Iris pigment epithelial cell (primary cell): Measurements from ENCODE around the gene GPR32.
"Not testable (repeated sequence)": the region's sequence is repeated elsewhere in the genome, so short reads cannot be mapped to it uniquely, and the experiment has no call there.

Source experiments
- DNase-seq: peaks from one replicate; pipeline ENCODE4 v3.0.0-alpha.2; 2011; ENCODE audit warnings: low read depth

GPR32 gene

DNA sequence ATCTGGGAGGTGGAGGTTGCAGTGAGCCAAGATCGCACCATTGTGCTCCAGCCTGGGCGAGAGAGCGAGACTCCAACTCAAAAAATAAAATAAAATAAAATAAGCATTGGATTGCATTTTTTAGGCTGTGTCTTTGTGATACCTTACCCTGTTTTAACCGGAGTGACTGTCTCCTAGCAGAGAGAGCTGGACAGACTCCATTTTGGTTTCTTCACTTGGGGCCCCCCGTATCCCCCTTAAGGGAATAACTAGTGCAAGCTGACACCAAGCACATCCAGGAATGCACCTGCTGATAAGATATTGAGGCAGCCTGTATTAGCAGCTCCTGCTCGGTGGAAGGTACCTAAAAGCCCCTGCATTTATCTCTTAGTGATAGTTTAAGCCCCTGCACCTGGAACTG lies 20.8 kb upstream of the GPR32 start:
- DNase-seq: no peak

DNA sequence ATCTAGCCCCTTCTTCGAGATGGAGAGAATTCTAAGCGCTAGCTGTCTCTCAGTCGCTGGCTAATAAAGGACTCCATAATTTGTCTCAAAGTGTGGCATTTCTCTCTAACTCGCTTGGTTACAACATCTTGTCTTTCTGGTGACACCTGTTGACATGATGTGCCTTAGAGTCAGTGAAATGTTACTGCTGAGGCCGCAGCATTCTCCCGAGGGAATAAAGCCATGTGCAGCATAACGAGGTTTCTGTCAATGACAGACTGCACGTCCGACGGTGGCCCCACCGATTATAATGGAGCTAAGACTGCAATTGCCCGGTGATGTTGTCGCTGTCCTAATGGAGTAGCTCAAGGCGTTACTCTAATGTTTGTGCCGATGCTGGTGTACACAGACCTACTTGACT lies 20.3 kb upstream of the GPR32 start:
- no peak for DNase-seq

DNA sequence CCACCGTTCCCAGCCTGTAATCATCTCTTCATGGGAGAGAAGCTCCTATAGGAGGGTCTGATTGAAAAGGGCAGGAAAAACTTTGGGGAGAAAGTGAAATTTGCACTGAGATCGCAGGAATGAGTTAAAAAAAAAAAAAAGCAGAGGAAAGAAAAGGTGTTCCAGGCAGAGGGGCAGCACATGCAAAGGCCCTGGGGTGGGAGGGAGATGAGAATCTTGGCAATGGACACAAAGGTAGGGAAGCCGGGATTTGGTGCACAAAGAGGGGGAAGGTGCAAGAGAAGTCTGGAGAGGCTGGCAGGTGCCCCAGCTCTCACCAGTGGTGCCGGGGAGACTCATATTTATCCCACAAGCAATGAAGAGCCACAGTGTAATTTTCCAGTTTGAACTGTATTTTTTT lies 16.4 kb upstream of the GPR32 start:
- no peak for DNase-seq

DNA sequence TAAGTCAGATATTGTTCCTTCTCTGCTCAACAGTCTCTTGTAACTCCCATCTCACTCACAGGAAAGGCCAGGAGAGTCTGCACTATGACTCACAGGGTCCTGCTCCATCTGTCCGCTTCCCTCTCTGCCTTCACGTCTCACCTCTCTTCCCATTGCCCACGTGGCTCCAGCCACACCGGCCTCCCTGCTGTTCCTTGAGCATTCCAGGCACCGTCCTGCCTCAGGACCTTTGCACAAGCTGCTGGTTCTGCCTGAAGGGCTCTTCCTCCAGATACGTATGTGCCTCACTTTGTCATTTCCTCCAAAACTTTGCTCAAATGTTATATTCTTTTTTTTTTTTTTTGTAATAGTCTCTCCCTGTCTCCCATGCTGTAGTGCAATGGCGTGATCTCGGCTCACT lies 14.0 kb upstream of the GPR32 start:
- not testable (repeated sequence) for DNase-seq

DNA sequence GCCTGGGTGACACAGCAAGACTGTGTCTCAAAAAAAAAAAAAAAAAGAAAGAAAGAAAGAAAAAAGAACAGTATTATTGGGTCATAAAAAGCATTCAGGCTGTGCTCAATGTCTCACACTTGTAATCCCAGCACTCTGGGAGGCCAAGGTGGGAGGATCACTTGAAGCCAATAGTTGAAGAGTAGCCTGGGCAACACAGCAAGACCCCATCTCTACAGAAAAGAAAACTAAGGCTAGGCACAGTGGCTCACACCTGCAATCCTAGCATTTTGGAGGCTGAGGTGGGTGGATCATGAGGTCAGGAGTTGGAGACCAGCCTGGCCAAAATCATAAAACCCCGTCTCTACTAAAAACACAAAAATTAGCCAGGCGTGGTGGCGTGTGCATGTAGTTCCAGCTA lies 12.6 kb upstream of the GPR32 start:
- not testable (repeated sequence) for DNase-seq

DNA sequence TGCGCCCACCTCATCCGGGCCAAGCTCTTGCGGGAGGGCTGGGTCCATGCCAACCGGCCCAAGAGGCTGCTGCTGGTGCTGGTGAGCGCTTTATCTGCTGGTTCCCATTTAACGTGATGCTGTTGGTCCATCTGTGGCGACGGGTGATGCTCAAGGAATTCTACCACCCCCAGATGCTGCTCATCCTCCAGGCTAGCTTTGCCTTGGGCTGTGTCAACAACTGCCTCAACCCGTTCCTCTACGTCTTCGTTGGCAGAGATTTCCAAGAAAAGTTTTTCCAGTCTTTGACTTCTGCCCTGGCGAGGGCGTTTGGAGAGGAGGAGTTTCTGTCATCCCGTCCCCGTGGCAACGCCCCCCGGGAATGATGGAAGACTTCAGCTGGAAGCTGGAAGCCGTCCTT lies 11.2 kb upstream of the GPR32 start:
- not testable (repeated sequence) for DNase-seq

DNA sequence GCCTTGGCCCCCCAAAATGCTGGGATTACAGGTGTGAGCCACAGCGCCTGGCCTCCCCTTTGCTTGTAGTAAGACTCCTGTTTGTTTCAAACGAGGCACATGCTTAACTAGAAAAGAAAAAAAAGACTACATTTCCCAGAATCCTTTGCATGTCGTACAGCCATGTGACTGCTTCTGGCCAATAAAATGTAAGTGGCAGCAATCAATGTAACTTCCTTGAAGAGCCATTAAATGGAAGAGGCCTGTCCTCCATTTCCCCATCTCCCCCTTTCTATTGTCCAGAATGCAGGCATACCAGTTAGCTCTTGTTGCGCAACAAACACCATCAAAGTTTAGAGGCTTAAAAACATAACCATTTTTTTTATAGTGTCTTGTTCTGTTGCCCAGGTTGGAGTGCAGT lies 10.4 kb upstream of the GPR32 start:
- DNase-seq: peak; percentile 54

DNA sequence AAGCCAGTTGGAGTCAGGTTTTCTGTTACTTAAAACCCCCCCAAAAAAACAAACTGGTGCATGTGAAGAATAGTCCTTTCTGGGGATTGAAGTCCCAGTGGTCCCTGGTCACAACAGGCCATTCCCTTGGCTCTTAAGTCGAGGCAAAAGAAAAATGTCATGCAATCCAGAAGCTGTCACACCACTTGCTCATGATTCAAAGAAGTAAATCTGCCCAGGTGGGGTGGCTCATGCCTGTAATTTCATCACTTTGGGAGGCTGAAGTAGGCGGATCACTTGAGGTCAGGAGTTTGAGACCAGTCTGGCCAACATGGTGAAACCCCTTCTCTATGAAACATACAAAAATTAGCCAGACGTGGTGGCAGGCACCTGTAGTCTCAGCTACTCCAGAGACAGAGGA lies 8.8 kb upstream of the GPR32 start:
- DNase-seq: not testable (repeated sequence)

DNA sequence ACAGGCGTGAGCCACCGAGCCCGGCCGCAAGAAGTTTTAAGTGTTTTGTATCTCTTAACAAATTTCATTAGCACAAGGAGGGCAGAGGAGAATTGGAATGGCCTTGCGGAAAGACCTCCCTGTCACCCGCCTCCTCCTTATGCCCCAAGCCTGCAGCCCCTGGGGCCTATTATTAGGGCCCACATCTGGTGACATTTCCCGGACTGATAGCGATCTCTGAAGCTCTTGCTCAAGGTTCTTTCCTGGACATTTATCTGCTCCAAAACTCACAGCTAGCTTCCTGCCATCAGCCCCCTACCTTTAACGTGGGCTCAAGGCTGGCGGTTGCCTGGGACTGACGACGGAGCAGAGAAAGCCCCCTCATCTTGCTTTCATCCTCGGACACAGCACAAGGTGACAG lies 6.7 kb upstream of the GPR32 start:
- DNase-seq: not testable (repeated sequence)

DNA sequence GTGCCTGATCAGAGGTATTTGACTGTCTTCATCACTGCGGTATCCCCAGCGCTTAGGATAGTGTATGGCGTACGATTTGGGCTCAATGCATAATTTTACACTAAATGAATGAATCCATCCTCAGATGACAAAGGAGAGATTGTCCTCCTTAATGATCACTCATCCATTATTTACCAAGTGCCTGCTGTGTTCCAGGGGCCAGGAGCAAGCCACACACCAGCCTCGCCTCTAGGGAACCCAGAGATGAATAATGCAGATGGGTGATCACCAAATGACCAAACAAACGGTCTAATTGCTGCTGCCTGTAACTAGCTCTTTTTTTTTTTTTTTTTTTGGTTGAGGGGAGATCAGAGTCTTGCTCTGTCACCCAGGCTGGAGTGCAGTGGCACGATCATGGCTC lies 5.9 kb upstream of the GPR32 start:
- DNase-seq: no peak

DNA sequence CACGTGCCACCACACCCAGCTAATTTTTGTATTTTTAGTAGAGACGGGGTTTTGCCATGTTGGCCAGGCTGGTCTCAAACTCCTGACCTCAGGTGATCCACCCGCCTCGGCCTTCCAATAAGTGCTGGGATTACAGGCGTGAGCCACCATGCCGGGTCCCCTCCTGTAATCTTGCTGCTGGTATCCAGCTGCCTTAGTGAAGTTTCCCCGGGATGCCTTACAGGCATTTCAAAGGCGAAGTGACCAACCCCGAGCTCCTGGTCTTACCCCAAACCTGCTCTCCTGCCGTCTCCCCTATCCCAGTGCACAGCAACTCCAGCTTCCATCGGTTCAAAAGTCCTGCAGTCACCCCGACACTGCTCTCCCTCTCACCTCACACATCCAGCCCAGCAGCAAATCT lies 3.5 kb upstream of the GPR32 start:
- DNase-seq: not testable (repeated sequence)

DNA sequence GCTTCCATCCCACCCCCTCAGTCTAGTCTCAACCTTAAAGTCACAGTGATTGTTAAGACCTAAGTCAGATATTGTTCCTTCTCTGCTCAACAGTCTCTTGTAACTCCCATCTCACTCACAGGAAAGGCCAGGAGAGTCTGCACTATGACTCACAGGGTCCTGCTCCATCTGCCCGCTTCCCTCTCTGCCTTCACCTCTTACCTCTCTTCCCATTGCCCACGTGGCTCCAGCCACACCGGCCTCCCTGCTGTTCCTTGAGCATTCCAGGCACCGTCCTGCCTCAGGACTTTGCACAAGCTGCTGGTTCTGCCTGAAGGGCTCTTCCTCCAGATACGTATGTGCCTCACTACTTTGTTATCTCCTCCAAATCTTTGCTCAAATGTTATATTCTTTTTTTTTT lies 3.0 kb upstream of the GPR32 start:
- DNase-seq: not testable (repeated sequence)

DNA sequence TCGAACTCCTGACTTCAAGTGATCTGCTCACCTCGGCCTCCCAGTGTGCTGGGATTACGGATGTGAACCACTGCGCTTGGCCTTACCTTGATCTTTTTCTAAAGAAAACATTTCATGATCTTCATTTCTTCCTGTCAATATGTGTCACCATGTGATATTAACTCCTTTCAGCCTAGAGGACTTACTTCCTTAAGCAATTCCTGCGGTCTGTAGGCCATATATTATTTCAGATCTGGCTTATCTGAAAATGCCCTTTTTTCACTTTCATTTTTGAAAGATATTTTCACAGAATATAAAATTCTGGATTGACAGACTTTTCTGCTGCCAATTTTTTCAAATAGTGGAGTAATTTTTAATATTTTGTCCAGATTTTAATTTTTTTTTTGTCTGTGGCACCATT lies 2.0 kb upstream of the GPR32 start:
- DNase-seq: no peak

DNA sequence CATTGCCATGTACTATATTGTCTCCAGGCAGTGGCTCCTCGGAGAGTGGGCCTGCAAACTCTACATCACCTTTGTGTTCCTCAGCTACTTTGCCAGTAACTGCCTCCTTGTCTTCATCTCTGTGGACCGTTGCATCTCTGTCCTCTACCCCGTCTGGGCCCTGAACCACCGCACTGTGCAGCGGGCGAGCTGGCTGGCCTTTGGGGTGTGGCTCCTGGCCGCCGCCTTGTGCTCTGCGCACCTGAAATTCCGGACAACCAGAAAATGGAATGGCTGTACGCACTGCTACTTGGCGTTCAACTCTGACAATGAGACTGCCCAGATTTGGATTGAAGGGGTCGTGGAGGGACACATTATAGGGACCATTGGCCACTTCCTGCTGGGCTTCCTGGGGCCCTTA lies 624 bp downstream of the GPR32 start:
- no peak for DNase-seq

DNA sequence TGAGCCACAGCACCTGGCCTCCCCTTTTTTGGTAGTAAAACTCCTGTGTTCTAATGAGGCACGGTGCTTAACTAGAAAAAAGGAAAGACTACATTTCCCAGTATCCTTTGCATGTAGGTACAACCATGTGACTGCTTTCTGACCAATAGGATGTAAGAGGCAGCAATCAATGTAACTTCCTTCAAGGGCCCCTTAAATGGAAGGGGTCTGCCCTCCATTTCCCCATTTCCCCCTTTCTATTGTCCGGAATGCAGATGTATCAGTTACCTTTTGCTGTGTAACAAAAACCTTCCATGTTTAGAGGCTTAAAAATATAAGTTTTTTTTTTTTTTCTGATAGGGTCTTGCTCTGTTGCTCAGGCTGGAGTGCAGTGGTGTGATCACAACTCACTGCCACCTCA lies 2.2 kb downstream of the GPR32 start:
- peak; percentile 39 for DNase-seq

DNA sequence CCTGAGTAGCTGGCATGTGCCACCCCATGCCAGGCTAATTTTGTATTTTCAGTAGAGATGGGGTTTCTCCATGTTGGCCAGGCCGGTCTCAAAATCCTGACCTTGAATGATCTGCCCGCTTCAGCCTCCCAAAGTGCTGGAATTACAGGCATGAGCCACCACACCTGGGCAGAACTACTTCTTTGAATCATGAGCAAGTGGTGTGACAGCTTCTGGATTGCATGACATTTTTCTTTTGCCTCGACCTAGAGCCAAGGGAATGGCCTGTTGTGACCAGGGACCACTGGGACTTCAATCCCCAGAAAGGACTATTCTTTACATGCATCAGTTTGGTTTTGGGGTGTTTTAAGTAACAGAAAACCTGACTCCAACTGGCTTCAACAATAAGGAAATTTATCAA lies 2.6 kb downstream of the GPR32 start:
- DNase-seq: not testable (repeated sequence)

DNA sequence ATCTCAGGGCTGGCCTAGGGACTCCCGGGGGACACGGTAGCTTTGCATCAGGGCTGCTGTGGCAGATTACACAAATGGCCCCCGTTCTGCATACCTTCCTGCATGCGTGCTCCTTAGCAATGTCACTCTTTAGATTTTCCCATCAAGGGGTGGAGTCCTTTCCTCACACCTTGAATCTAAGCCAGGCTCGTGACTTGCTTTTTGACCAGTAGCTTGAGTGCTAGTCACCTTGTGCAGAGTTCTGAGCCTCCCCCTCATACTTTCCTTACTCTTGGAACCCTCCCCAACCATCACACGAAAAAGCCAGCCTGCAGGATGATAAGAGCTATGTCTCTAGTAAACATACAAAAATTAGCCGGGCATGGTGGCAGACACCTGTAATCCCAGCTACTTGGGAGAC lies 3.2 kb downstream of the GPR32 start:
- not testable (repeated sequence) for DNase-seq

DNA sequence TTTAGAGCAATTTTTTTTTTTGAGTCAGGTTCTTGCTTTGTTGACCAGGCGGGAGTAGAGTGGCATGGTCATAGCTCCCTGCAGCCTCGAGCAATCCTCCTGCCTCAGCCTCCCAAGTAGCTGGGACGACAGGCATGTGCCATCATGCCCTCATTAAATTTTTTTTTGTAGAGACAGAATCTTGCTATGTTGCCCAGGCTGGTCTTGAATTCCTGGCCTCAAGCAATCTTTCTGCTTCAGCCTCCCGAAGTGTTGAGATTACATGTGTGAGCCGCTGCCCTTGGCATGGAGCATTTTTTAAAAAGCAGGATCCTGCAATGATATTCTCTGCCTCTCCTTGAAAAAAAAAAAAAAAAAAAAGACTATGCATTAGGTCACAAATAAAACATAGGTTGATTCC lies 5.9 kb downstream of the GPR32 start:
- DNase-seq: no peak

DNA sequence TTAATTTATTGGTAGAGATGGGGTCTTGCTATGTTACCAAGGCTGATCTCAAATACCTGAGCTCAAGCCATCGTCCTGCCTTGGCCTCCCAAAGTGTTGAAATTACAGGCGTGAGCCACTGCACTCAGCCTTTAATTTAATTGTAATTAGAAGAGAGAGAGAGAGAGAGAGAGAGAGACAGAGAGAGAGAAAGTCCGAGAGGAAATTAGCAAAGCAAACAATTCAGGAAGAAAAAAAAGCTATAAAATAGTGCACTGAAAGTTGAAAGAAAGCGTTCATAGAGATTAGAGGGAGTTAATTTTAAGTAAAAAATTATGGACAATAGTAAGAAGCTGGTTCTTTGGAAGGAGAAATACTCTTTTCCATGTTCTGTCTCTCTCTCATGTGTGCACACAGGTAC lies 7.0 kb downstream of the GPR32 start:
- no peak for DNase-seq

DNA sequence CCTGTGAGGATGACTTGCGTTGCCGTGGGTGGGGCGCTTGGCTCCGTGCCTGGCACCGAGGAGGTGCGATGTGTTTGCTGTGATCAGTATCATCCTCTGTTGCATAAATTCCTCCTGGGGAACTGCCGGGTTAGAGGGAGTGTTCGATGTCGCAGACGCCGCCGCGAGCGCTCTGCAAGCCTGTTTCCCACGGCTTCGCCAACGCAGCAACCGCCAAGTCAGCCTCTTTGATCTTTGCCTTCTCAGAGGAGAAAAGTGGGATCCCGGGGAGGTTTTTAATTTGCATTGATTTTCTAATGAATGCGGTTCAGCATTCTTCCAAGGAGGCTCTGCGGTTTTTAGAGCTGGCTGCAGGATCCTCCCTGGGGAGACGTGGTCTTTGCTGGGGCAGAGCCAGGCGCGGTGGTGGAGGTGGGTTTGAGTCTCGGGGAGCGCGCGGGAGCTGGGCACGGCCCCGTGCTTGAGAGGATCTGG lies 7.6 kb downstream of the GPR32 start:
- peak; percentile 50 for DNase-seq

DNA sequence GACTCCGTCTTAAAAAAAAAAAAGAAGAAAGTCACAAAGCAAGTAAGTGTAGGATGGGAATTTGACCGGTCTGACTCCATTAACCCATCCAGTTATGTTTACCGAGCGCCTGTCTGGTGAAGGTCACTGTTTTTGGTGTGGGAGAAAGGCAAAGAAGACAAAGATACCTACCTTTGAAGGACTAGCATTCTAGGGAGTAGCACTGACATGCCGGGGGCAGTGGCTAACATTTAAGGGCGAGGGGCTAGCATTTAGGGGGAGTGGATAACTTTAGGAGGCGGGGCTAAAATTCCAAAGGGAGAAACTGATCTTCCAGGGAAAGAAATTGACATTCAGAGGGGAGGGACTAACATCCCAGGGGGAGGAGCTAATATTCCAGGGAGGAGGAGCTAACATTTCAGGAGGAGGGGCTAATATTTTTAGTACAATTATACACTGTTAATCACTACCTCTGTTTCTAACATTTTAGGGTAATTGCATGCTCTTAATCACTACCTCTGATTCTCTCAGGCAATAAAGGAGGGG lies 8.7 kb downstream of the GPR32 start:
- no peak for DNase-seq

DNA sequence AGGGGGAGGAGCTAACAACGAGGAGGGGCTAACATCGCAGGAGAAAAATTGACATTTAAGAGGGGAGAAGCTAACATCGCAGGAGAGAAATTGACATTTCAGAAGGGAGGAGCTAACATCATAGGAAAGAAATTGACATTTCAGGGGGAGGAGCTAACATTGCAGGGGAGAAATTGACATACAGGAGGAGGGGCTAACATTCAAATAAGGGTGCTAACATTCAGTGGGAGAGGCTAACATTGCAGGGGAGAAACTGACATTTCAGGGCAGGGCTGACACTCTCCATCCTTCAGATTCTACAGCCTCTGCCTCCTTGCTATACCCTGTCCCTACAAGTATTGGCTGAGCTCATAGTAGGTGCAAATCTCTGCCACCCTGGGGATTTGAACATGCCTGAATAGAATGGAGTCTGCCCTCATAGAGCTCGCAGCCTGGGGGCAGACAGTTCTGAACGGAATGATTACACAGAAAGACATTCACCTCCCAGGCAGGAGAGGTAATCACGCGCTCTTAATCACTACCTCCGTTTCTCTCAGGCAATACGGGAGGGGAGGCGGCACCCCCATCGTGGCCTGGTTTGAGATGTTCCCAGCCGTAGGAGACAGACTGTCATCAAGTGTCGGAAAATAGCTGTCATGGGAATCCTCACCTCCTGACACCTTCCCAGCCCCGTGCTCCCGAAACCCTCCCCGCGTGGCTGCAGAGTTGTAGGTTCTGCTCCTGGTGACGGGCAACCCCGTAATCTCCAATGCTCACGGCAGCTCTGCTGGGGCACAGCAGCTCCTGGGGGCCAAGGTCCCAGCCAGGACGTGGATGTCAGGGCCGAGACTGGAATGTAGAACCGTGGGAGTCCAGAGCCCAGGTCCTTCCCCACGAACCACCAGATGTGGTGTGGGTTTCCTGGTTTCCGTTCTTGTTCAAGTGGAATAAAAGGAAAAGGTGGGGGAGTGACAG lies 9.5 kb downstream of the GPR32 start:
- DNase-seq: no peak

DNA sequence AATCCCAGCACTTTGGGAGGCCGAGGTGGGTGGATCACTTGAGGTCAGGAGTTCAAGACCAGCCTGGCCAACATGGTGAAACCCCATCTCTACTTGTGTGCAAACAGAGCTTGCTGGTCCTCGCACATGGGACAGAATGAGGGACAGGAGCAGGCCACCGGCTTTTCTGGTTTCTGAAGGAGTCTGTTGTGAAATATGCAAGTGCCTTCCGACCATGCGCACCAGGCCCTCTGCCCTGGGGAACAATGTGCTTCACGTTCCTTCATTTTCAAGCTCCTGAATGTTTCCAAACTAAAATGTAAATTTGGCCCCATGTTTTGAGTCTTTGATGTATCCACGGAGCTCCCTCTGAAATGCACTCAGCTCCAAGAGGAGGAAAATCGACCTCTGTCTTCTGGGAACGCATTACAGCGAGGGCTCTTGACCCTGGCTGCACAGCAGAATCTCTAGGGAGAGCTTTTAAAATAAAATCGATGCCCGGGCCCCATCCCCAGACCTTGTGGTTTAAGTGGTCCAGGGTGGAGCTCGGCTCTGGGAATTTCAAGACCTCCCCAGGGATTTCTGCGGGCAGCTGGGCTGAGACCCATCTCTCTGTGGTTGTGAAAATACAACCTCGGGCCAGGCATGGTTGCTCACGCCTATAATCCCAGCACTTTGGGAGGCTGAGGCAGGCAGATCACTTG lies 10.6 kb downstream of the GPR32 start:
- no peak for DNase-seq
